ENCODE data around the gene LAIR2. TPM values are rescaled to one million over a fixed set of nuclear protein-coding genes. Genes with fewer than 3 reads are reported as not detected.

Gene LAIR2
- total RNA-seq, 1 experiment from 2014 or later: not detected

- RAD21 ChIA-PET (ENCODE audit: low non-redundant PET in 1 of 2, low total read pairs in 2 of 2, uncharacterized antibody in 2 of 2, unreplicated experiment in 2 of 2): no interaction called here
- Histone ChIP-seq H2AFZ (ENCODE audit: low read depth, low read length, poor library complexity, severe bottlenecking) (peak overlapping the region; percentile 76), H3K36me3 (ENCODE audit: control insufficient read depth in 1 of 2, insufficient read depth in 2 of 2, low read length in 2 of 2) (no peaks in the 10 kb centered on the region), H3K9me2 (ENCODE audit: insufficient read depth) (no peaks in the 10 kb centered on the region), H3K4me2 (ENCODE audit: low read length) (peak overlapping the region; percentile 41; the same call in 1 of the 2 replicates), H3K27me3 (ENCODE audit: insufficient read depth, low read length) (0 out of 2 replicates have a peak, but pooled peaks cover 3% of the 10 kb centered on the region), H3K4me1 (ENCODE audit: control insufficient read depth in 1 of 2, insufficient read depth in 2 of 2, low read length in 2 of 2) (no peaks in the 10 kb centered on the region), H3K9ac (ENCODE audit: low read length) (no peak overlapping the region), H3K27ac (ENCODE audit: low read depth, low read length) (no peak overlapping the region), H3K9me3 (ENCODE audit: control insufficient read depth in 1 of 2, insufficient read depth in 1 of 2, low read depth in 1 of 2, low read length in 2 of 2) (no peaks in the 10 kb centered on the region), H3K79me2 (ENCODE audit: insufficient read depth, low read length) (no peaks in the 10 kb centered on the region), H3K4me3 (replicated peaks in 1 of 2; ENCODE audit: low read depth in 1 of 2, low read length in 2 of 2) (no peak overlapping the region), H4K20me1 (ENCODE audit: insufficient read depth) (no peaks in the 10 kb centered on the region)
- POLR2A ChIA-PET: no interaction called here
- BruUV-seq (replicated peaks): no TSS peak
- CTCF ChIA-PET: interaction anchor here (0.9 to 1.9 kb wide), 6 partner anchors 8 to 437 kb away, joined by 3 to 12 read pairs (median 4); partner anchors contain the start of gene CDC42EP5
- peak; percentile 72 for ATAC-seq
- intact Hi-C loops (cut with micrococcal nuclease): loop anchor here (5.0 kb wide), 1 partner anchor 196 kb away; no protein-coding TSS in a partner anchor
- peak; percentile 32 for DNase-seq (ENCODE audit: low read depth, low spot score)
- TF ChIP-seq EZH2phosphoT487 (IDR thresholded peaks at IDR 0.05; ENCODE audit: borderline replicate concordance): no peak
- TF ChIP-seq, protein P1, sequence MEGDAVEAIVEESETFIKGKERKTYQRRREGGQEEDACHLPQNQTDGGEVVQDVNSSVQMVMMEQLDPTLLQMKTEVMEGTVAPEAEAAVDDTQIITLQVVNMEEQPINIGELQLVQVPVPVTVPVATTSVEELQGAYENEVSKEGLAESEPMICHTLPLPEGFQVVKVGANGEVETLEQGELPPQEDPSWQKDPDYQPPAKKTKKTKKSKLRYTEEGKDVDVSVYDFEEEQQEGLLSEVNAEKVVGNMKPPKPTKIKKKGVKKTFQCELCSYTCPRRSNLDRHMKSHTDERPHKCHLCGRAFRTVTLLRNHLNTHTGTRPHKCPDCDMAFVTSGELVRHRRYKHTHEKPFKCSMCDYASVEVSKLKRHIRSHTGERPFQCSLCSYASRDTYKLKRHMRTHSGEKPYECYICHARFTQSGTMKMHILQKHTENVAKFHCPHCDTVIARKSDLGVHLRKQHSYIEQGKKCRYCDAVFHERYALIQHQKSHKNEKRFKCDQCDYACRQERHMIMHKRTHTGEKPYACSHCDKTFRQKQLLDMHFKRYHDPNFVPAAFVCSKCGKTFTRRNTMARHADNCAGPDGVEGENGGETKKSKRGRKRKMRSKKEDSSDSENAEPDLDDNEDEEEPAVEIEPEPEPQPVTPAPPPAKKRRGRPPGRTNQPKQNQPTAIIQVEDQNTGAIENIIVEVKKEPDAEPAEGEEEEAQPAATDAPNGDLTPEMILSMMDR (IDR thresholded peaks at IDR 0.05 in 2 of 3, conservative IDR thresholded peaks at IDR 0.05 in 1 of 3; ENCODE audit: borderline replicate concordance in 1 of 3, insufficient read depth in 1 of 3, low read depth in 2 of 3, low read length in 2 of 3): peak; percentile 49 to 70 (median 70); a peak in 5 of 6 replicates
- TF ChIP-seq REST (IDR thresholded peaks at IDR 0.05; ENCODE audit: low read depth): no peak
- peak; percentile 63 for TF ChIP-seq RAD21 (IDR thresholded peaks at IDR 0.05; ENCODE audit: low read depth)
- TF ChIP-seq ZBTB33 (IDR thresholded peaks at IDR 0.05; ENCODE audit: extremely low read depth, insufficient replicate concordance, low read length): no peak
- no peak for TF ChIP-seq MAX (IDR thresholded peaks at IDR 0.05)
Observed at GRCh38 chr19:54481326-54481930, 21.2 kb upstream of the LAIR2 start.

All from HCT116 (cell line).